SKM-1 (cell line): Measurements from ENCODE around the gene ST14.

ENCODE experiments used
- DNase-seq: peaks from one replicate; lab custom pipeline; 2025; ENCODE audit not compliant: unreplicated experiment; lab: John Stamatoyannopoulos, UW

Gene ST14

DNA sequence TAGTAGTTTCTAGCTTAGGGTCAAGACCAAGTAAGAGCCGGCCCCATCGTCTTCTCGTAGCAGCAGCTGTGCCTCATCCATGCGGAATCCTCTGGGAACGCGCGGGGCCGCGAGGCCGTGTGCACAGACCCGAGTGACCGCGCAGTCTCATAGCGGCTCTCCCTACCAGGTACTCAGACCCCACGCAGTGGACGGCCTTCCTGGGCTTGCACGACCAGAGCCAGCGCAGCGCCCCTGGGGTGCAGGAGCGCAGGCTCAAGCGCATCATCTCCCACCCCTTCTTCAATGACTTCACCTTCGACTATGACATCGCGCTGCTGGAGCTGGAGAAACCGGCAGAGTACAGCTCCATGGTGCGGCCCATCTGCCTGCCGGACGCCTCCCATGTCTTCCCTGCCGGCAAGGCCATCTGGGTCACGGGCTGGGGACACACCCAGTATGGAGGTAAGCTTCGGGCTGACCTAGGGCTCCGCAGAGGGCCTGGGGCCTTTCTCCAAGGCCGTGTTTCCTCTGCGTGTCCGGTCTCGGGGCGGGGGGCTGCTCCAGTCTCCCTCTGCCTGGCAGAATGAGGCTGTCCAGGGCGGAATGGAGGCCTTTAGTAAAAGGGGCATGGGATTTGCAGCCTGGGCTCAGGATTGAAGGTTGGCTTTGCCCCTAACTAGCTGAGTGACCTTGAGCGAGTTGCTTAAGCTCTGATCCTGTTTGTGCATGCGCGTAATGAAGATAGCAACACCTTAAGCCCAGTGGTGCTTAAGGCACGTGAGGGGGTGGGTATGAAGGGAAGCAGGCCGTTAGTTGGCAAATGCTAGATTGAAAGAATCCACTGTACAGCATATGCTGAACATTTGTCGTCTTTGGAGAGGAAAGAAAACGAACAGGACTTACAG is 48.9 kb downstream of the ST14 start:
- no peak for DNase-seq

DNA sequence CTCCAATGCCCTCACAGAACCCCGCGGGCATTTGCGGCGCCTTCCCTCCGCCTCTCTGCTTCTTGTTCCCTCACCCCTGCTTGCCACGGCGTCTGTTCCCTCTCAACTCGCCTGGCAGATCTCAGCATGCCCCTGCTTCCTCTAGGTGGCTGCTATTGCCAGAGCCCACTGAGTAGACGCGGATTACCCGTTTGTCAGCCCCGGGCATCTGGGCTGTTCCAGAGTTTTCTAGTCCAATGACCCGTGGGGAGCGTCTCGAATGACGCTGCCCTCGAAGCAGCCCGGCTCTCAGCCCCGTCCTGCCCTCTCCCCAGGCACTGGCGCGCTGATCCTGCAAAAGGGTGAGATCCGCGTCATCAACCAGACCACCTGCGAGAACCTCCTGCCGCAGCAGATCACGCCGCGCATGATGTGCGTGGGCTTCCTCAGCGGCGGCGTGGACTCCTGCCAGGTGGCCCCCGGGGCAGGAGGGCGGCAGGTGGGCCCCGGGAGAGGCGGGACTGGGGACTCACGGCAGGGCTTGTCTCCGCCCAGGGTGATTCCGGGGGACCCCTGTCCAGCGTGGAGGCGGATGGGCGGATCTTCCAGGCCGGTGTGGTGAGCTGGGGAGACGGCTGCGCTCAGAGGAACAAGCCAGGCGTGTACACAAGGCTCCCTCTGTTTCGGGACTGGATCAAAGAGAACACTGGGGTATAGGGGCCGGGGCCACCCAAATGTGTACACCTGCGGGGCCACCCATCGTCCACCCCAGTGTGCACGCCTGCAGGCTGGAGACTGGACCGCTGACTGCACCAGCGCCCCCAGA is 49.7 kb downstream of the ST14 start:
- DNase-seq, result no peak

DNA sequence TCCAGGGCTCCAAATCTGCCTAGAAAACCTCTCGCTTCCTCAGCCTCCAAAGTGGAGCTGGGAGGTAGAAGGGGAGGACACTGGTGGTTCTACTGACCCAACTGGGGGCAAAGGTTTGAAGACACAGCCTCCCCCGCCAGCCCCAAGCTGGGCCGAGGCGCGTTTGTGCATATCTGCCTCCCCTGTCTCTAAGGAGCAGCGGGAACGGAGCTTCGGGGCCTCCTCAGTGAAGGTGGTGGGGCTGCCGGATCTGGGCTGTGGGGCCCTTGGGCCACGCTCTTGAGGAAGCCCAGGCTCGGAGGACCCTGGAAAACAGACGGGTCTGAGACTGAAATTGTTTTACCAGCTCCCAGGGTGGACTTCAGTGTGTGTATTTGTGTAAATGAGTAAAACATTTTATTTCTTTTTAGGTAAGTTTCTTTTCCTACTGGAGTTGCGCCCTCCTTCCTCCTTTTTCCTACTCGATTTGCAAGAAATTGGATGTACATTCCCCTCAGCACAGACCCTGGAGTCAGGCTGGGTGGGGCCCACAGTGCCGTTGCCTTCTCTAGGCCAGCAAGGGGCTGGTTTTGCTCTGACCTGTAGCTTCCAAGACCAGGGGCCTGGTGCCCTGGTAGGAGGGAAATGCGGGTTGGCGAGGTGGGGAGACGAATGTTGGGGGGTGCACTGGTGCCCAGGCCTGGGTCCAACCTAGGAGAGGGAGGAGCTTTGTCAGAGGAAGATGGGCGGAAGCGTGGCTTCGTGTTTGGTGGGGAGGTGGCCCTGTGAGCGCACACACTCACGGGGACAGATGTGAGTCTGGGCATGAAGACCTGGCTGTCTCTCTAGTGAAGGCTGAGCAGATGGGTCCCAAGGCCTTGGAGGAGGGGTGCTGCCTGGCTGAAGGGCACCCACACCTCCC is 50.6 kb downstream of the ST14 start:
- DNase-seq, result no peak

DNA sequence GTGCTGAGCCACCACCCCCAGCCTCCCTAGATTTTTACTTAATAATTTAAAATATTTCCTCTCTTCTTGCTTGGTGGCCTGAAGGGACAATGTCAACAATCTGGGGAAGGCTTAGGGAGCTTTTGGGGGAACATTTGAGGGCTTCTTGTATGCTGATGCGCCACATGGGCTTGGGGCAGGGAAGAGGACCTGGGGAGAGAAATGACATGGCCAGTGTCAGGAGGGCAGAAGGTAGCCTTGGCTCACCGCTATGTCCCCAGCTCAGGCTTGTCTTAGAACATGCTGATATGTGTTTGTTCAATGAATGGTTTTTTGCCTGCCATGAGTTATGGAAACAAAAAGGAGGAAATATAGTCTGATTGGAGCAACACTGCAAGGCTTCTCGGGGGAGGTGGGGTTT is 51.6 kb downstream of the ST14 start:
- no peak for DNase-seq

DNA sequence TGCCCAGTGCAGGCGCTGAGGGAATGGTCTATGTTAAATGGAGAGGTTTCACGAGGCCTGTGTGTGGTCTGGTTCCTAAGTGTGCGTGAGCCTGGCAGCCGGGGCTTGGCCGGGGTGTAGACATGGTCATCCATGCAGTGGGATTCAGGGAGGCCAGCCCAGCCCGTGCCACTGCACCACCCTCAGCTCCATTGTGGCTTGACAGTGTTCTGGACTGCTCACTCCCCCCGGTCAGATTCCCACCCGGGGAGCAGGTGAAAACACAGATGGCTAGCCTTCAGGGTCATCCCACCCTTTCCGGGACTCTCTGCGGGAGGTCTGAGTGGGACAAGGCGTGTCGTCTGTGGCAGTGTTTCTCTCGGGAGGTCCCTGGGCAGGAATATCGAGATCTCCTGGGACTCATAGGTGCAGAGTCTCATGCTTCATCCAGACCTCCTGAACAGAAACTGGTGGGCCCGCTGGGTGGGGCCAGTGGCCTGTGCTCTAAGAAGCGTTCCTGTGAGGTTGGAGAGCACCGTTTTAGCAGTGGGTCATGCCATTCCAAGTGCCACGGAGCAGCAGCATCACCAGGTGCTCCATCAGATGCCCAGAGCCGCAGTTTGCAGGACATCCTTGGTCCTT is 52.3 kb downstream of the ST14 start:
- no peak for DNase-seq

DNA sequence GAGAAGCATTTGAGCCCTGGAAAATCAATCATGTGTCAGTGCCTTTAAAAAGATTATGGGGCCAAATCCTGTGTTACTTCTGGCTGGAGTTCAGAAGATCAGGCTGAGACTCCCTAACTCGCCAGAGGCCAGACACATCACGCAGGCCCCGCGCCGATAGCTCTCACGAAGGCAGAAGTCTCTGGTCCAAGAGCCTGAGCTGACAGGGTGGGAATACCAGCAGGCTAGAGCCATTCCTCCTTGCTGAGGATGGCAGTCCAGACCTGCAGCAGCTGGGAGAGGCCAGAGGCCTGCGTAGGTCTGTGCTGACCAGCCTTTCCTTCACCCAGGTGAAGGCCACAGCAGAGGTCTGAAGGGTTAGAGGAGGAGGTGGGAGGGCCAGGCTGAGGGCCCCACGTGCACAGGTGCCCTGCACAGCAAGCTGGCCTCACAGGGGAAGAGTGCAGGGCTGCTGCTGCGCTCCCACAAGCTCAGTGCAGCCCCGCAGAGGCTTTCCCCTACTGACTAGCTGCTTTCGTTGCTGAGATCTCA is 52.9 kb downstream of the ST14 start:
- DNase-seq, result no peak

DNA sequence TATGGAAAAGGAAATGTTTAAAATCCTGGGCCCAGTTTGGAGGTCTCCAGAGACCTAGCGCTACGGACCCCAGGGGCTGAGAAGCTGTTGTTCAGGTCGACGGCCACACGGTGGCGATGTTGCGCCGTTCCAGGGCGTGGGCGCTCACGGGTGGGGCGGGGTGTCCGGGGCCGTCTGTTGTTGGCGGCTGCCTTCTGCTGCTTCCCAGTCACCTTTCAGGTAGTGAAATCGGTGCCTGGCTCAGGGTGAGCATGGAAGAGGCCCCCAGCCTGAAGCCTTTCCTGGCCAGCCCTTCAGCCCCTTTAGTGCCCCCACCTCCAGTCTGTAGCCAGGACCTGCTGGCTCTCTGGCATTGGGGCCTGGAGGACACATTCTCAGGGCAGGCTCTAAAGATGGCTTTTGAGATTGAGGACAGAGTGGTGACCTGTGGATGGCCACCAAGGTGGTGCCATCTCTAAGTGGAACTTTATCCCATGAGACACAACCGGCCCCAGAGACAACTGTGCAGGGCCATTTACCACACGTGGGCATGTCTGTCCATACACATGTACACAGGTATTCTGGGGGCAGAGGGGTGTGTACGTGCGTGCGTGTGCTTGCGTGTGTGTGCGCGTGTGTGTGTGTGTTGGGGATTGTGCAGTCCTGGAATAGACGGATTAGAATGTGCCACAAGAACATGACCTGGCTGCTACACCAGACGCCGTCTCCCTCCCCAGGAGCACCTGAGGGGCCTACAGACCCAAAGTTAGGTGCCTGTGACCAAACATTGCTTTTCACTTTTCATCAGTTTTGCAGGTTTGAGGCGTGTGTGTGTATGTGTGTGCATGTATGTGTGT is 53.8 kb downstream of the ST14 start:
- DNase-seq, result no peak

DNA sequence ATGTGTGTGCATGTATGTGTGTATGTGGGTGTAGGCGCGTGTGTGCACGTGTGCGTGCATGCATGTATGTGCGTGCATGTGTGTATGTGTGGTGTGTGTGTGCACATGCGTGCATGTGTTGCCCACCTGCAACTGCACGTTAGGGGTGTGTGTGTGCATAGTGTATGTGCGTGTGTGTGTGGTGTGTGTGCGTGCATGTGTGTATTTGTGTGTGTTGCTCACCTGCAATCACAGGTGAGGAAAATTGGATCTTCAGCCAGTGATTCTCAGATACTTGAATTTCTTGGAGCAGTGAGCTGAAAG is 54.3 kb downstream of the ST14 start:
- no peak for DNase-seq

DNA sequence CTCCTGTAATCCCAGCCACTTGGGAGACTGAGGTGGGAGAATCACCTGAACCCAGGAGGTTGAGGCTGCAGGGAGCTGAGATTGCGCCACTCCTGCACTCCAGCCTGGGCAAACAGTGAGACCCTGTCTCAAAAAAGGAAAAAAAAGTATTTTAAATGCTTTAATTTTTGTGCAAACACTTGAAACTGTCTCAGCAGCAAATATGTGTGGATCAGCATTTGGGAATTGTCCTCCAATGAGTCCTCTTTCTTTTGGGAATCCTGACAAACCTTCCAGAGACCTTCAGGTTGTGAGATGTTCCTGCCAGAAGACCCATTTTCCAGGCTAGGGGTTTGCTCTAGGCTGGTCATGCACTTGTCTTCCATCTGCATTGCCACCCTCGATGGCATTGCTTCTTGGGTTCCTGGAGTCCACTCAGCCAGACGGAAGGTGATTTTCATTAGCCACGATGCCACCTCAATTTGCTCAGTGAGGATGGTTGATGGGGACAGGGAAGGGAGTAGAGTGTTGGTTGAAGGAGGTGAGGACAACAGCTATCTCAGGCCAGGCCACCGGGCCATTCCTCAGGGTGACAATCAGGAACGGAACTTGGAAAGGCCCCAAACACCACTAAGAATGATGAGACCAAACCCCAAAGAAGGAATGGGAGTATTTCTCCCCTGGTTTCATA is 55.4 kb downstream of the ST14 start:
- DNase-seq, result no peak

DNA sequence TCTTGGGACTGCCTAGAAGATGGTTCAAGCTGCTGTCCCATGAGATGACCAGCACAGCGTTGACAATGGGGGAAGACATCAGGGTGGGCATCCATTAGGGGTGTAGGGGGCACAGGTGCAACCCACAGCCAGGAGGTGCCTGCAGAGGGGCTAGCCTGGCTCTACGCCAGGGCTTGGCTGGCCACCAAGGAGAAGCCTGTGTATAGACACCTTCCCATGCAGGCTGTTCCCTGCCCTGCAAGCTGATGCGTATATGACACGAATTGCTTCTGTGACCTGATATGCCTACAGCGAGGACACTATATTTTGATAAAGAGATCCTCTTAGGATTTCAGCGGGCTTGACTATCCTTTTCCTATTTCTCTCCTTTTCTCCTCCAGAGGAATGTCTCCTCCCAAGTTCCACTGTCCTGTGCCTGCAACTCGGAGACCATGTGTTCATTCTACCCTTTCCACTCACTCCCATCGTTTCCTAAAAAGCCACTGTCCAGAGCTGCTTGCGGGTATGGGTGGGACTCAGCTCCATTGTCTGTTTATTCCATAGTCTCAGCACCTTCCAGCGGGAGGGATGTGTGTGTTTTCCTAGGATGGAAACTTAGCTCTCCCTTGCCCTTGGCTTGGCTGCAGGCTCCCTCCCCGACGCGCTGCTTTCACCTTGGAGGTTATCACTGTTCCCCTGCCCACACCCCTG is 56.1 kb downstream of the ST14 start:
- no peak for DNase-seq

DNA sequence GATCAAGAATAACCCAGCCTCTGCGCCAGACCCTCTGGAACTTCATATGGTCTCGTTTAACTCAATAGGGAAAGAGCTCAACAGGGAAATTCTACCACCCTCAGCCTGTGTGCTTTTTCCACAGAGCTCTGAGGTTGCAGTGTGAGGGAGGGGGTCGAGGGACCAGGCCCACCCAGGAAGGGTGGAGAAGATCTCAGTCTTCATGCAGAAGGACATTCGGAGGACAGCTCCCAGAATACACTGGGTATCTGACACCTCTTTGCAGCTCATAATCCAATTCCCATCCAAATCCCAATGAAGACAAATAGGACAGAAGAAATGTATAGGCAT is 56.6 kb downstream of the ST14 start:
- no peak for DNase-seq

DNA sequence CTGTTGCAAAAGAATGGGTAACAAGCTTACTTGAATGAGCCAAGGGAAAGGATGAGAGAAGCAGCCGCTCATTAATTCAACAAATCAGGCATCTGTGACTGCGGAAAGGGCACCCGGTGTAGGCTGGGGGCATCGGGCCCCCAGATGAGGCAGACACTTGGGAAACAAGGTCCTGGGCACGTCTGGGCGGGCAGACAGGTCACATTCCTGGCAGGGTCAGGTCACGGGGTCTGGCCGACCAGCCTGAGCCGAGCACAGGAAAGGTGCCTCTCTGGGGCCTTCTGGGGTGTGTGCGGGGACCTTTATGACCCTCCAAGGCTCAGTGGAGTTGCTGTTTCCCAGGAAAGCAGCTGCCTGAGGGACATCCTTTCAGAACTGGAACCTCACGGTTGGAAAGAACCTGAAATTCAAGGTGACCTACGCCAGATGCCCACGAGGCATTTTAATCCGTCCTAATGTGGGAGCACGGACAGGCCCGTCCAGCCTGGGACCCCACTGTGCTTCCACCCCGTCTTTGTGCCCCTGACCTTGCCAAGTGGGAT is 57.1 kb downstream of the ST14 start:
- DNase-seq, result no peak

DNA sequence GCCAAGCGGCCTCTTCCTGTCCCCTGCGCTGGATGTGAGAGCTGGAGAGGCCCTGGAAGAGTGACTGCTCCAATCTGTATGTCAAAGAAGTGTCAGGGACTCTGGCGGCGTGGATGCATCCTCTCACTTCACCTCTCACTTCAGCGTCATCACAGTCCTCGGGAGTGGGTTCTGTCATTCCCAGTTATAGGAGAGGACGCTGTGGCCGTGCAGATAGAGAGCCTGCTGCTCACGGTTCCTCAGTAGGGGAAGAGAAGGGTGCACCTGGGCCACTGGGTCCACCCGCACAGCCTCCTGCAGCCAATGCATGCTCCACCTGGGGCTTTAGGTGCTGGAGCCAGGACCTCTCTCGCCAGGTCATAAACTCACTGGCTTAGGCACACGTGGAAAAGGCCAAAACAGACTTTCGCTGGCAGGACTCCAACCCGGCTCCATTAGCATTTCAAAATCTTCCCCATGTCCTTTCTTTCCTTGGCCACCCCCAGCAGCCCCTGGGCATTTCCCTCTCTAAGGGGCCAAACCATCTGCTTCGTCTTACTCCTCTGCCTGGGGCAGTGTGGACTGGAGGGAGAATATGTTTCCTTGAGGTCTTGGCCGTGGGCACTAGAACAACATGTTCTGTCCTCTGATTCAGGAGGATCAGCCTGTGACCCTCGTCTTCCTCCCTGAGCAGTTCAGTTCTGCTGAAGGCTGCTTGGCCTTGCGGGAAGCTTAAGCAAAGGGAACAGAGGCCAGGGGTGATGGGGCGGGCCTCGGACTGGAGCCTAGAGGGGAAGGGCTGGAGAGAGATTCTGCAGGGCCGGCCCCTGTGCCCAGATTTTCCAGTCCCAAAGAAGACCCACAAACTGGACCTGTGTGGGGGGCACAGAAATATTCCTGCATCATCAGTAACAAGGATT is 57.8 kb downstream of the ST14 start:
- no peak for DNase-seq

DNA sequence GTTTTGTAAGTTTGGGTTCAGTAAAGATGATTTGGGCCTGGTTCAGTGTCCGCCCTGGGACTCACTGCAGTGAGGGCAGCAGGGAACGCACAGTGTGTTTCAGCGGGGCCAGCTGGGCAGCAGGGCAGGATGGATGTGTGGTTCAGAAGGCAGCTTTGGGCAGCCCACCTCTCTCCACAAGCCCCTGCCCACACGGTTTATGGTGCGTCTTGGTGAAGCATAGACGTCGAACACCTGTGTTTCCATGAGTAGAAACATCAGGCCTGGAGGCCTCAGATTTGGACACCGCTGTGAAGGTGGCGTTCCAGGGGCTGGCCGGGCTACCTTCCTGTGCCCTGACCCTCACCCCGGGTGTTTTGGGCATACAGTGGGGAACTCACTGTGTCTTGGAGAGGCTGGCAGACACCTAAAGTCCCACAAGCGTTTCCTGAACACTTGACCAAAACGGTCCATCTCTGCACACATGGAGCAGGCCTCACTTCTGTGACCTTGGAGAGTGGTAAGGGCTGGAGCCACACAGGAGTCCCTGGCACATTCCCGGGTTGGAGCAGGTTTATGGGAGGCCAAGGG is 59.0 kb downstream of the ST14 start:
- DNase-seq, result no peak

DNA sequence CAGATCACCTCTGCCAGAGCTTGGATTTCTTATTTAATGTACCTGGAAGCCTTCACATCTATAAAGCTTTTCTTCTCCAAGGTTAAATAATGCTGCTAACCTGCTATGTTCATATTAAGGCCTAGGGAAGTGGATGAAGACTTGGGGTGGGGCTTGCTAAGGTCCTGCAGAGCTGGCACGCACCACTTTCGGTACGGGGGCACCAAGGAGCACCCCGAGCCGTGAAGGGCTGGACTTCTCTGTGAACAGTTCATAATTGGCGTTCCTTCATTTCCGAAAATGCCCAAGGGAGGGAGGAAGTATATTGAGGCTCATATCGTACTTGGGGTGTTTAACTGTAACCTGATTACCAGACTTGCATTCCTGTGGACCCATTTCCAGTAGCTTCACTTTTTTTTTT is 59.6 kb downstream of the ST14 start:
- DNase-seq, result no peak

DNA sequence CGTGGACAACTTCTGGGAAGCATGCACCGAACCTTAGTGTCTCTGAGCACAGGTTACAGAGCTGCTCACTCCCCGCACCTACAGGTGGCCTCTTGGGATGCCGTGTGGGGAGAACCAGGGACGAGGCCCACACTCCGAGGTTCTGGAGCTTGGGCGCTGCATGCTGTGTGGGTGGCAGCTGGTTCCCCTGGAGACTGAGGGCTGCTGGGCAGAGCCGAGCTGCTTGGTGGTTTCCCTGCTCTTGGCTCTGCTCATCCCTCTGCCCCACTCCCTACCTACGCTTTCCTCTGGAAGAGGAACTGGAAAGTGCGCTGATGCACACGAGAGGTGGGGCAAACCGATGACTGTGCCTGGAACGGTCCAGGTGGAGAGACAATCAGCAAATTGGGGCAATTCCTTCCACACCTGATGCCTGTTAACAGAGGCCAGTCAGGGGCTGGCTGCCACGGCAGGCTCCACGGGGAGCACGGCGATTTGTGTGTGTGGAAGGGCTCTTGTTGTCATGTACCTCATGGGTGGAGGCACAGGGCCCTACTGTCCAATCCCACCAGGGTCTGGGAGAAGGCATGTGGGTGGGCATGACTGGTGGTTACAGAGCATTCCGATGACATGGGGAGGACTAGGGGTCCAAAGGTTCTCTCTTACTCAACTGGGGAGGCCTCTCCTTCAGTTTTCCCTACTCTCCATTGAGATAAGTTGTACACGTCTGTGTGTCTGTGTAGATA is 60.9 kb downstream of the ST14 start:
- no peak for DNase-seq
